GM23338 (cell line): Measurements from ENCODE around the gene C11orf52. TPM values are rescaled to one million over a fixed set of nuclear protein-coding genes. Genes with fewer than 3 reads are reported as not detected.

ENCODE experiments used
- ATAC-seq: fragments of 200-7000 bp; cut with Tn5 transposase; 3 replicates; pipeline ENCODE4 v1.9.1; 2020
- DNase-seq: peaks from one replicate; pipeline ENCODE4 v3.0.0-alpha.2; 2015; ENCODE audit warnings: low spot score
- H2AFZ ChIP-seq: fragments of 200-600 bp; sonication (generic); 2 replicates; pipeline ENCODE4 v1.8.0; 2016; ENCODE audit warnings: antibody characterized with exemption, mild to moderate bottlenecking, moderate library complexity
- H3F3A ChIP-seq: fragments of 200-600 bp; sonication (generic); replicated peaks from 2 replicates; pipeline ENCODE4 v1.8.0; 2017; ENCODE audit warnings: antibody characterized with exemption, mixed run types, low read depth
- H3K27ac ChIP-seq: fragments of 200-600 bp; sonication (generic); 2 replicates; pipeline ENCODE4 v1.6.1; 2016; ENCODE audit warnings: low read depth
- H3K27me3 ChIP-seq: fragments of 200-600 bp; sonication (generic); 2 replicates; pipeline ENCODE4 v1.8.0; 2016; ENCODE audit warnings: mild to moderate bottlenecking, mixed run types, moderate library complexity; ENCODE audit not compliant: insufficient read depth
- H3K36me3 ChIP-seq: fragments of 200-600 bp; sonication (generic); 2 replicates; pipeline ENCODE4 v1.8.0; 2016; ENCODE audit warnings: mild to moderate bottlenecking; ENCODE audit not compliant: insufficient read depth
- H3K4me1 ChIP-seq: fragments of 200-600 bp; sonication (generic); 2 replicates; pipeline ENCODE4 v1.8.0; 2016; ENCODE audit warnings: mild to moderate bottlenecking, moderate library complexity; ENCODE audit not compliant: insufficient read depth
- H3K4me2 ChIP-seq: fragments of 200-600 bp; sonication (generic); 2 replicates; pipeline ENCODE4 v1.7.1; 2017; ENCODE audit warnings: mixed run types
- H3K4me3 ChIP-seq: fragments of 200-600 bp; sonication (generic); 2 replicates; pipeline ENCODE4 v1.6.1; 2016; ENCODE audit warnings: mixed run types
- H3K79me2 ChIP-seq: fragments of 200-600 bp; sonication (generic); replicated peaks from 2 replicates; pipeline ENCODE4 v1.8.0; 2017; ENCODE audit warnings: mild to moderate bottlenecking; ENCODE audit not compliant: insufficient read depth
- H3K9me2 ChIP-seq: fragments of 200-600 bp; sonication (generic); 2 replicates; pipeline ENCODE4 v1.8.0; 2017; ENCODE audit not compliant: insufficient read depth
- H4K20me1 ChIP-seq: fragments of 200-600 bp; sonication (generic); replicated peaks from 2 replicates; pipeline ENCODE4 v1.8.0; 2017; ENCODE audit warnings: mild to moderate bottlenecking; ENCODE audit not compliant: insufficient read depth
- H3K27ac Mint-ChIP-seq: 2 replicates; pipeline ENCODE4 v1.8.0; 2020; ENCODE audit warnings: inconsistent platforms, mild to moderate bottlenecking, moderate library complexity, mixed read lengths
- H3K27me3 Mint-ChIP-seq: 3 replicates; pipeline ENCODE4 v1.8.0; 2022; ENCODE audit warnings: low read depth, mild to moderate bottlenecking, moderate library complexity, mixed read lengths, inconsistent platforms; ENCODE audit not compliant: insufficient read depth, poor library complexity
- H3K36me3 Mint-ChIP-seq: 3 replicates; pipeline ENCODE4 v1.8.0; 2021; ENCODE audit warnings: low read depth, mild to moderate bottlenecking, inconsistent platforms, moderate library complexity, mixed read lengths
- H3K4me1 Mint-ChIP-seq: 3 replicates; pipeline ENCODE4 v1.8.0; 2020; ENCODE audit warnings: mild to moderate bottlenecking, inconsistent platforms, mixed read lengths
- H3K4me3 Mint-ChIP-seq: 3 replicates; pipeline ENCODE4 v1.8.0; 2021; ENCODE audit warnings: moderate library complexity, mild to moderate bottlenecking, inconsistent platforms, mixed read lengths
- H3K9me3 Mint-ChIP-seq: 3 replicates; pipeline ENCODE4 v1.8.0; 2020; ENCODE audit warnings: moderate library complexity, mild to moderate bottlenecking, inconsistent platforms, mixed read lengths
- CREB1 ChIP-seq: fragments of 250-450 bp; sonication (Bioruptor Pico); IDR thresholded peaks from 2 replicates; pipeline ENCODE4 v1.5.0; 2020; ENCODE audit warnings: low read depth, mild to moderate bottlenecking, moderate library complexity
- EZH2 ChIP-seq: fragments of 200-600 bp; sonication (generic); IDR thresholded peaks from one replicate; pipeline ENCODE4 v1.8.0; 2017; ENCODE audit warnings: antibody characterized with exemption, mild to moderate bottlenecking, low read depth; ENCODE audit not compliant: unreplicated experiment
- JUNB ChIP-seq: IDR thresholded peaks from one replicate; pipeline ENCODE4 v1.6.1; 2016; ENCODE audit warnings: antibody characterized with exemption; ENCODE audit not compliant: unreplicated experiment
- POLR2AphosphoS5 ChIP-seq: IDR thresholded peaks from 2 replicates; pipeline ENCODE4 v1.6.1; 2016; ENCODE audit warnings: antibody characterized with exemption, low read depth
- STAT1 ChIP-seq: IDR thresholded peaks from one replicate; pipeline ENCODE4 v1.6.1; 2016; ENCODE audit warnings: antibody characterized with exemption; ENCODE audit not compliant: unreplicated experiment
- ZNF114 ChIP-seq: fragments of 250-450 bp; sonication (Bioruptor Pico); IDR thresholded peaks from 2 replicates; pipeline ENCODE4 v1.5.0; 2020; ENCODE audit warnings: mild to moderate bottlenecking, moderate library complexity
- ZNF331 ChIP-seq: fragments of 250-450 bp; sonication (Bioruptor Pico); IDR thresholded peaks from 2 replicates; pipeline ENCODE4 v1.5.0; 2020; ENCODE audit warnings: low read depth, mild to moderate bottlenecking, moderate library complexity
- polyA plus RNA-seq: library from polyadenylated mRNA; unstranded; fragments of >200 nt; fragmentation: Nextera tagmentation; extraction: Ambion mirVana; gene quantifications from 2 replicates; pipeline ENCODE4 v1.2.1, GENCODE V29; 2016
- total RNA-seq: library from RNA; depleted of rRNA; stranded (reverse); fragments of >200 nt; shearing (Covaris generic); gene quantifications from 2 replicates; pipeline ENCODE4 v1.2.3, GENCODE V29; 2014
- TF ChIP-seq, protein P1 (sequence below): fragments of 250-450 bp; sonication (Bioruptor Pico); IDR thresholded peaks from 2 replicates; pipeline ENCODE4 v1.5.0; 2020; ENCODE audit warnings: mild to moderate bottlenecking, moderate library complexity

The C11orf52 gene
- total and polyA plus RNA-seq, 2 experiments from 2014 or later, result 1.0 to 4.1 TPM

DNA sequence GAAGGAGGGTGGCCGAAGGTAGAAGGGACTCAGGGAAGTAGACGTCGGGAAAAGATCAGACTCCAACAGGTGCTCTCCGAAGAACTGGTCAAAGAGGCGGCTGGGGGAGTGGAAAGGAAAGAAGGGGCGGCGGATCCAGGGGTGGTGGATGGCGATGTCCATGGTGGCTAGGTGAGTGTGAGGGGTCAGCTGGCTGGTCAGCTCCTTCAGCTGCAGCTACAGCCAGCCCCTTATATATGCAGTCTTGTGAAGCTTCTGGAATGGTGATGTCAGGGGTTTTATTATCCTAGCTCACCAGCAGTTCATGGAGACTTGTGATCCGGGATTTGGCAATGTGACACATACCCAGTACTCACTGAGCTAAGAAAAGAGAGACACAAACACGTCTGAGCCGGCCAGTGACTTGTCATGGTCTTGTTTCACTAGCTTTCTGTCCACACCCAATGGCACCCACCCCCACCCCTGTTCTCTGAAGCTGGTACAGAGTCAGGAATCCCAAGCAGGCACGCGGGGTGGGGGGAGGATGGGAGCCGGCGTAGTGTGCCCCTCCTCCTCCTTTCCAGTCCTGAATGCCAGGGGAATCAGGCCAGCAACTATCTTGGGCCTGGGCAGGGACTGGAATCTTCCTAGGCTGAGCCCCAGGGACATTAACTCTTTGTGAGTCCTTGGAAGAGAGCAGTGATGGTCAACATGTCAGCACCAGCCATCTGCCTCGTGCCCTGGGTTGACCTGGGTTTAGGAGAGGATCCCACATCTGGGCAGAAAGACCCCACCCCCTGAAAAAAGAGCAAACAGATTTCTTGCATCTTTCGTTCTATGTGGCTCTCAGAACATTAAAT lies 6.9 kb upstream of the C11orf52 start, which contains the start of gene CRYAB (continued):
- TF ChIP-seq, protein P1, sequence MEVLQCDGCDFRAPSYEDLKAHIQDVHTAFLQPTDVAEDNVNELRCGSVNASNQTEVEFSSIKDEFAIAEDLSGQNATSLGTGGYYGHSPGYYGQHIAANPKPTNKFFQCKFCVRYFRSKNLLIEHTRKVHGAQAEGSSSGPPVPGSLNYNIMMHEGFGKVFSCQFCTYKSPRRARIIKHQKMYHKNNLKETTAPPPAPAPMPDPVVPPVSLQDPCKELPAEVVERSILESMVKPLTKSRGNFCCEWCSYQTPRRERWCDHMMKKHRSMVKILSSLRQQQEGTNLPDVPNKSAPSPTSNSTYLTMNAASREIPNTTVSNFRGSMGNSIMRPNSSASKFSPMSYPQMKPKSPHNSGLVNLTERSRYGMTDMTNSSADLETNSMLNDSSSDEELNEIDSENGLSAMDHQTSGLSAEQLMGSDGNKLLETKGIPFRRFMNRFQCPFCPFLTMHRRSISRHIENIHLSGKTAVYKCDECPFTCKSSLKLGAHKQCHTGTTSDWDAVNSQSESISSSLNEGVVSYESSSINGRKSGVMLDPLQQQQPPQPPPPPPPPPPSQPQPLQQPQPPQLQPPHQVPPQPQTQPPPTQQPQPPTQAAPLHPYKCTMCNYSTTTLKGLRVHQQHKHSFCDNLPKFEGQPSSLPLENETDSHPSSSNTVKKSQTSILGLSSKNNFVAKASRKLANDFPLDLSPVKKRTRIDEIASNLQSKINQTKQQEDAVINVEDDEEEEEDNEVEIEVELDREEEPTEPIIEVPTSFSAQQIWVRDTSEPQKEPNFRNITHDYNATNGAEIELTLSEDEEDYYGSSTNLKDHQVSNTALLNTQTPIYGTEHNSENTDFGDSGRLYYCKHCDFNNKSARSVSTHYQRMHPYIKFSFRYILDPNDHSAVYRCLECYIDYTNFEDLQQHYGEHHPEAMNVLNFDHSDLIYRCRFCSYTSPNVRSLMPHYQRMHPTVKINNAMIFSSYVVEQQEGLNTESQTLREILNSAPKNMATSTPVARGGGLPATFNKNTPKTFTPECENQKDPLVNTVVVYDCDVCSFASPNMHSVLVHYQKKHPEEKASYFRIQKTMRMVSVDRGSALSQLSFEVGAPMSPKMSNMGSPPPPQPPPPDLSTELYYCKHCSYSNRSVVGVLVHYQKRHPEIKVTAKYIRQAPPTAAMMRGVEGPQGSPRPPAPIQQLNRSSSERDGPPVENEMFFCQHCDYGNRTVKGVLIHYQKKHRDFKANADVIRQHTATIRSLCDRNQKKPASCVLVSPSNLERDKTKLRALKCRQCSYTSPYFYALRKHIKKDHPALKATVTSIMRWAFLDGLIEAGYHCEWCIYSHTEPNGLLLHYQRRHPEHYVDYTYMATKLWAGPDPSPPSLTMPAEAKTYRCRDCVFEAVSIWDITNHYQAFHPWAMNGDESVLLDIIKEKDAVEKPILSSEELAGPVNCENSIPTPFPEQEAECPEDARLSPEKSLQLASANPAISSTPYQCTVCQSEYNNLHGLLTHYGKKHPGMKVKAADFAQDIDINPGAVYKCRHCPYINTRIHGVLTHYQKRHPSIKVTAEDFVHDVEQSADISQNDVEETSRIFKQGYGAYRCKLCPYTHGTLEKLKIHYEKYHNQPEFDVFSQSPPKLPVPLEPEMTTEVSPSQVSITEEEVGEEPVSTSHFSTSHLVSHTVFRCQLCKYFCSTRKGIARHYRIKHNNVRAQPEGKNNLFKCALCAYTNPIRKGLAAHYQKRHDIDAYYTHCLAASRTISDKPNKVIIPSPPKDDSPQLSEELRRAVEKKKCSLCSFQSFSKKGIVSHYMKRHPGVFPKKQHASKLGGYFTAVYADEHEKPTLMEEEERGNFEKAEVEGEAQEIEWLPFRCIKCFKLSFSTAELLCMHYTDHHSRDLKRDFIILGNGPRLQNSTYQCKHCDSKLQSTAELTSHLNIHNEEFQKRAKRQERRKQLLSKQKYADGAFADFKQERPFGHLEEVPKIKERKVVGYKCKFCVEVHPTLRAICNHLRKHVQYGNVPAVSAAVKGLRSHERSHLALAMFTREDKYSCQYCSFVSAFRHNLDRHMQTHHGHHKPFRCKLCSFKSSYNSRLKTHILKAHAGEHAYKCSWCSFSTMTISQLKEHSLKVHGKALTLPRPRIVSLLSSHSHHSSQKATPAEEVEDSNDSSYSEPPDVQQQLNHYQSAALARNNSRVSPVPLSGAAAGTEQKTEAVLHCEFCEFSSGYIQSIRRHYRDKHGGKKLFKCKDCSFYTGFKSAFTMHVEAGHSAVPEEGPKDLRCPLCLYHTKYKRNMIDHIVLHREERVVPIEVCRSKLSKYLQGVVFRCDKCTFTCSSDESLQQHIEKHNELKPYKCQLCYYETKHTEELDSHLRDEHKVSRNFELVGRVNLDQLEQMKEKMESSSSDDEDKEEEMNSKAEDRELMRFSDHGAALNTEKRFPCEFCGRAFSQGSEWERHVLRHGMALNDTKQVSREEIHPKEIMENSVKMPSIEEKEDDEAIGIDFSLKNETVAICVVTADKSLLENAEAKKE, result no peak
- TF ChIP-seq JUNB, result no peak

DNA sequence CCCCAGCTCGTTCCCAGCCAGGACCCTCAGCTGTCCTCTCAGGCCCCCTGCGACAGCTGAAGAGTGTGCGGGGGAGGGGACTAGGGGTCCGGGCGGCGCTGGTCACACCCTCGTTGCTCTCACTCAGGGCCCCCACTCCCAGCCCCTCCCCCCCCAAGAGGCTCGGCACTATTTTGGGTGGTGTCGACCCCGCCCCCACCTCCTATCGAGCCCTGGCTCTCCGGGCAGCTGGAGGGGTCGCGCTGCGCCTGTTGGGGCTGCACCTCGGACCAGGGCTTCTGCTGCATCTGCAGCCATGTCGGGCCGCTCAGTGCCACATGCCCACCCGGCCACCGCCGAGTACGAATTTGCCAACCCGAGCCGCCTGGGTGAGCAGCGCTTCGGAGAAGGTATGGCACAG lies 6.2 kb upstream of the C11orf52 start, which contains the start of gene HSPB2:
HSPB2 (plus strand) TSS at position 200 of the 400 bp plus-strand sequence; CDS start at position 296, 96 bp downstream.
- peaks cover 11% of the 10 kb centered on the region for H3K27me3 Mint-ChIP-seq
- peak; percentile 33 for DNase-seq
- peak within 1 kb of the TSS; percentile 91 for H2AFZ ChIP-seq
- no peak within 1 kb of the TSS; the same call in none of the 2 replicates for H3K27ac Mint-ChIP-seq
- peaks cover 38% of the 10 kb centered on the region for H3K4me1 Mint-ChIP-seq
- H4K20me1 ChIP-seq, result no peaks in the 10 kb centered on the region
- ATAC-seq, result peak; percentile 50
- H3K4me2 ChIP-seq, result peak within 1 kb of the TSS; percentile 75
- H3K79me2 ChIP-seq, result no peaks in the 10 kb centered on the region
- no peaks in the 10 kb centered on the region for H3K27me3 ChIP-seq
- H3K9me3 Mint-ChIP-seq, result no peaks in the 10 kb centered on the region; the same call in 2 of the 3 replicates
- no peaks in the 10 kb centered on the region for H3K9me2 ChIP-seq
- peak within 1 kb of the TSS; percentile 37; the same call in 1 of the 2 replicates for H3K4me3 ChIP-seq
- H3K36me3 ChIP-seq, result no peaks in the 10 kb centered on the region
- H3K4me3 Mint-ChIP-seq, result peak within 1 kb of the TSS; percentile 39; the same call in 1 of the 3 replicates
- H3K27ac ChIP-seq, result no peak within 1 kb of the TSS
- H3K4me1 ChIP-seq, result peaks cover 30% of the 10 kb centered on the region
- peaks cover 3% of the 10 kb centered on the region; the same call in 1 of the 2 replicates for H3F3A ChIP-seq
- no peaks in the 10 kb centered on the region for H3K36me3 Mint-ChIP-seq
- no peak for TF ChIP-seq STAT1
- no peak for TF ChIP-seq ZNF114 (CRISPR knock-in tag)
- no peak for TF ChIP-seq JUNB
- TF ChIP-seq EZH2, result no peak
- no peak for TF ChIP-seq POLR2AphosphoS5
- TF ChIP-seq, protein P1, result no peak
- TF ChIP-seq CREB1 (CRISPR knock-in tag), result no peak
- no peak for TF ChIP-seq ZNF331 (CRISPR knock-in tag)
